Tibial nerve (tissue), 4 donors: Measurements from ENCODE around the gene CPNE9. TPM values are rescaled to one million over a fixed set of nuclear protein-coding genes. Genes with fewer than 3 reads are reported as not detected.

Experiments used
- DNase-seq, 2 donors: peaks; one replicate each; pipeline ENCODE4 v3.0.0-alpha.2; 2019; ENCODE audit warnings: low spot score in 2 of 2
- H3K27ac ChIP-seq, 4 donors: fragments of 200-600 bp; sonication (generic) in 3 of 4; one replicate each; pipeline ENCODE4 v1.5.1; 2017 to 2019; ENCODE audit warnings: mild to moderate bottlenecking in 1 of 4
- H3K27me3 ChIP-seq, 2 donors: fragments of 200-600 bp; sonication (generic) in 1 of 2; one replicate each; pipeline versions ENCODE4 v1.5.1 to v1.6.0; 2017 to 2019
- H3K36me3 ChIP-seq, 3 donors: fragments of 200-600 bp; sonication (generic); one replicate each; pipeline ENCODE4 v1.5.1; 2018 to 2019
- H3K4me1 ChIP-seq, 4 donors: fragments of 200-600 bp; sonication (generic) in 3 of 4; one replicate each; pipeline ENCODE4 v1.5.1; 2017 to 2019
- H3K4me3 ChIP-seq, 4 donors: fragments of 200-600 bp; sonication (generic) in 3 of 4; one replicate each; pipeline ENCODE4 v1.5.1; 2017 to 2019; ENCODE audit warnings: mild to moderate bottlenecking in 1 of 4, moderate library complexity in 1 of 4
- H3K9me3 ChIP-seq, 4 donors: fragments of 200-600 bp; sonication (generic) in 3 of 4; one replicate each; pipeline ENCODE4 v1.5.1; 2017 to 2019
- CTCF ChIP-seq, 5 experiments: fragments of 200-600 bp in 3 of 5; fragments of 450-650 bp in 2 of 5; sonication (generic) in 3 of 5; IDR thresholded peaks; one replicate each; pipeline ENCODE4 v1.5.1; 2016 to 2019; ENCODE audit warnings: antibody characterized with exemption in 5 of 5, mild to moderate bottlenecking in 3 of 5, moderate library complexity in 2 of 5
- EP300 ChIP-seq, 2 donors: sonication (generic); formaldehyde crosslinking; IDR thresholded peaks; one replicate each; pipeline ENCODE4 v1.6.1; 2017; ENCODE audit warnings: antibody characterized with exemption in 2 of 2, mild to moderate bottlenecking in 1 of 2
- POLR2A ChIP-seq, 2 donors: fragments of 450-650 bp; IDR thresholded peaks; one replicate each; pipeline ENCODE4 v1.6.1; 2017; ENCODE audit warnings: antibody characterized with exemption in 2 of 2, mild to moderate bottlenecking in 2 of 2, moderate library complexity in 2 of 2
- WGBS, 2 donors: methylation state at CpG; one replicate each; pipeline ENCODE4 v1.1.5; 2018; 5-methylcytosine and 5-hydroxymethylcytosine counted together
- total RNA-seq, 4 donors: library from RNA; depleted of rRNA; stranded (reverse); fragments of >200 nt; gene quantifications; one replicate each; pipeline ENCODE4 v1.1.0, GENCODE V29; 2016

Gene CPNE9
- total RNA-seq, 4 donors from 2014 or later, result not detected

- Histone ChIP-seq H3K27me3 (no peaks in the 10 kb centered on the region), H3K4me3 (peak overlapping the region; percentile 56 to 74 (median 62)), H3K4me1 (peaks cover 0 to 45% (median 24%) of the 10 kb centered on the region in 4 donors), H3K27ac (peak overlapping the region; percentile 69 to 94 (median 88)), H3K9me3 (no peaks in the 10 kb centered on the region), H3K36me3 (peaks cover 0 to 78% (median 7%) of the 10 kb centered on the region in 3 donors)
- DNase-seq, result no peak
- no peak for TF ChIP-seq EP300 (IDR thresholded peaks at IDR 0.05)
- TF ChIP-seq POLR2A (IDR thresholded peaks at IDR 0.05), result no peak
- no peak for TF ChIP-seq CTCF (IDR thresholded peaks at IDR 0.05)
- 30 to 35% methylated on average over 17 of the region's 17 CpGs for WGBS, 2 donors
These were observed 47.2 kb downstream of the CPNE9 start for GRCh38 chr3:9750556-9751411.

GRCh38 chr3:9754678-9755077 lies 51.0 kb downstream of the CPNE9 start:
- WGBS, 2 donors, result 71 to 75% methylated on average over 8 of the region's 8 CpGs
- H3K27ac ChIP-seq, result peak overlapping the region in 1 of 4 donors; percentile 39
- H3K9me3 ChIP-seq, result no peaks in the 10 kb centered on the region
- no peaks in the 10 kb centered on the region for H3K27me3 ChIP-seq
- DNase-seq, result no peak
- H3K4me1 ChIP-seq, result peaks cover 0 to 35% (median 18%) of the 10 kb centered on the region in 4 donors
- H3K4me3 ChIP-seq, result no peak overlapping the region
- peaks cover 8 to 86% (median 8%) of the 10 kb centered on the region in 3 donors for H3K36me3 ChIP-seq
- no peak for TF ChIP-seq EP300 (IDR thresholded peaks at IDR 0.05)
- TF ChIP-seq POLR2A (IDR thresholded peaks at IDR 0.05), result no peak
- TF ChIP-seq CTCF (IDR thresholded peaks at IDR 0.05), result no peak

GRCh38 chr3:9757427-9757826 lies 53.8 kb downstream of the CPNE9 start:
- 84 to 87% methylated on average over 13 of the region's 13 CpGs for WGBS, 2 donors

GRCh38 chr3:9760779-9761505 lies 57.3 kb downstream of the CPNE9 start:
- no peak for DNase-seq
- WGBS, 2 donors, result 92 to 94% methylated on average over 10 of the region's 10 CpGs
- Histone ChIP-seq H3K4me3 (no peak overlapping the region), H3K27me3 (no peaks in the 10 kb centered on the region), H3K27ac (no peak overlapping the region), H3K9me3 (no peaks in the 10 kb centered on the region), H3K36me3 (peaks cover 8 to 92% (median 8%) of the 10 kb centered on the region in 3 donors), H3K4me1 (no peaks in the 10 kb centered on the region)
- no peak for TF ChIP-seq EP300 (IDR thresholded peaks at IDR 0.05)
- TF ChIP-seq POLR2A (IDR thresholded peaks at IDR 0.05), result no peak
- TF ChIP-seq CTCF (IDR thresholded peaks at IDR 0.05), result no peak

More at GRCh38 chr3:9757427-9757826, 53.8 kb downstream of the CPNE9 start:
- no peaks in the 10 kb centered on the region for H3K27me3 ChIP-seq
- H3K4me1 ChIP-seq, result peaks cover 0 to 15% (median 4%) of the 10 kb centered on the region in 4 donors
- no peaks in the 10 kb centered on the region for H3K9me3 ChIP-seq
- no peak overlapping the region for H3K4me3 ChIP-seq
- DNase-seq, result no peak
- TF ChIP-seq EP300 (IDR thresholded peaks at IDR 0.05), result no peak
- TF ChIP-seq CTCF (IDR thresholded peaks at IDR 0.05), result no peak
- no peak for TF ChIP-seq POLR2A (IDR thresholded peaks at IDR 0.05)
- H3K27ac ChIP-seq, result no peak overlapping the region
- H3K36me3 ChIP-seq, result peaks cover 8 to 100% (median 8%) of the 10 kb centered on the region in 3 donors
